HepG2 (cell line): ENCODE data around the gene SEMA4C. TPM values are rescaled to one million over a fixed set of nuclear protein-coding genes. Genes with fewer than 3 reads are reported as not detected.

Experiments
- CENPT ChIP-seq: sonication (generic); formaldehyde crosslinking; IDR thresholded peaks from 2 replicates; pipeline ENCODE4 v1.8.0; 2022; ENCODE audit warnings: low read depth, mild to moderate bottlenecking, moderate library complexity, missing genetic modification reagents
- HOXA3 ChIP-seq: sonication (generic); formaldehyde crosslinking; IDR thresholded peaks from 2 replicates; pipeline ENCODE4 v1.5.0; 2020; ENCODE audit warnings: missing genetic modification reagents
- JUNB ChIP-seq: sonication (generic); formaldehyde crosslinking; IDR thresholded peaks from 2 replicates; pipeline ENCODE4 v1.8.0; 2022; ENCODE audit warnings: missing genetic modification reagents, mild to moderate bottlenecking, borderline replicate concordance
- KAT2B ChIP-seq: fragments of 150-350 bp; IDR thresholded peaks from 2 replicates; pipeline ENCODE4 v1.6.1; 2014; ENCODE audit warnings: low read depth, low read length, borderline replicate concordance
- KDM6A ChIP-seq: IDR thresholded peaks from 2 replicates; pipeline ENCODE4 v1.6.1; 2016; ENCODE audit warnings: low read depth
- MIER3 ChIP-seq: IDR thresholded peaks from 2 replicates; pipeline ENCODE4 v1.6.1; 2016; ENCODE audit warnings: missing compliant biosample characterization, borderline replicate concordance
- PAF1 ChIP-seq: IDR thresholded peaks from 2 replicates; pipeline ENCODE4 v1.6.1; 2016; ENCODE audit warnings: missing genetic modification reagents, missing compliant biosample characterization
- PLRG1 ChIP-seq: fragments of 450-650 bp; conservative IDR thresholded peaks from 2 replicates; pipeline ENCODE4 v1.6.1; 2016
- POGK ChIP-seq: sonication (generic); formaldehyde crosslinking; conservative IDR thresholded peaks from 2 replicates; pipeline ENCODE4 v1.8.0; 2022; ENCODE audit warnings: mild to moderate bottlenecking, moderate library complexity, missing genetic modification reagents
- SIX1 ChIP-seq: sonication (generic); formaldehyde crosslinking; IDR thresholded peaks from 2 replicates; pipeline ENCODE4 v1.4.0; 2020; ENCODE audit warnings: missing genetic modification reagents, borderline replicate concordance
- SKI ChIP-seq: fragments of 450-650 bp; IDR thresholded peaks from one replicate; pipeline ENCODE4 v1.6.1; 2018; ENCODE audit warnings: mild to moderate bottlenecking; ENCODE audit not compliant: partially characterized antibody
- SMARCE1 ChIP-seq: fragments of 450-650 bp; IDR thresholded peaks from 2 replicates; pipeline ENCODE4 v1.6.1; 2017; ENCODE audit warnings: borderline replicate concordance
- SNAPC2 ChIP-seq: sonication (generic); formaldehyde crosslinking; IDR thresholded peaks from 2 replicates; pipeline ENCODE4 v1.8.1; 2022; ENCODE audit warnings: mild to moderate bottlenecking, missing genetic modification reagents
- TAF15 ChIP-seq: fragments of 200-400 bp; formaldehyde crosslinking; IDR thresholded peaks from one replicate; pipeline ENCODE4 v1.6.1; 2018; ENCODE audit warnings: mild to moderate bottlenecking, low read depth, low read length; ENCODE audit not compliant: poor library complexity, severe bottlenecking
- THYN1 ChIP-seq: sonication (generic); formaldehyde crosslinking; IDR thresholded peaks from 2 replicates; pipeline ENCODE4 v1.8.1; 2023; ENCODE audit warnings: low read depth, mild to moderate bottlenecking, moderate library complexity, missing genetic modification reagents, borderline replicate concordance
- TMF1 ChIP-seq: sonication (generic); formaldehyde crosslinking; IDR thresholded peaks from 2 replicates; pipeline ENCODE4 v1.8.1; 2022; ENCODE audit warnings: low read depth, missing genetic modification reagents
- TP53 ChIP-seq: sonication (generic); formaldehyde crosslinking; conservative IDR thresholded peaks from 2 replicates; pipeline ENCODE4 v1.4.0; 2020; ENCODE audit warnings: missing genetic modification reagents
- XBP1 ChIP-seq: sonication (generic); formaldehyde crosslinking; IDR thresholded peaks from 2 replicates; pipeline ENCODE4 v1.5.0; 2020; ENCODE audit warnings: missing genetic modification reagents
- ZFY ChIP-seq: sonication (generic); formaldehyde crosslinking; IDR thresholded peaks from 2 replicates; pipeline ENCODE4 v1.4.0; 2020; ENCODE audit warnings: missing genetic modification reagents
- ZNF180 ChIP-seq: sonication (generic); formaldehyde crosslinking; IDR thresholded peaks from 2 replicates; pipeline ENCODE4 v1.4.0; 2020; ENCODE audit warnings: low read depth, missing genetic modification reagents, borderline replicate concordance
- ZNF556 ChIP-seq: sonication (generic); formaldehyde crosslinking; IDR thresholded peaks from 2 replicates; pipeline ENCODE4 v1.4.0; 2020; ENCODE audit warnings: mild to moderate bottlenecking, missing genetic modification reagents, borderline replicate concordance
- ZNF776 ChIP-seq: sonication (generic); formaldehyde crosslinking; IDR thresholded peaks from 2 replicates; pipeline ENCODE4 v1.4.0; 2020; ENCODE audit warnings: mild to moderate bottlenecking, missing genetic modification reagents
- ZNF790 ChIP-seq: sonication (generic); formaldehyde crosslinking; IDR thresholded peaks from 2 replicates; pipeline ENCODE4 v1.8.0; 2022; ENCODE audit warnings: missing genetic modification reagents, mild to moderate bottlenecking, borderline replicate concordance
- polyA plus RNA-seq, 8 experiments: library from polyadenylated mRNA; depleted of rRNA in 3 of 8; stranded (reverse) in 7 of 8; unstranded in 1 of 8; fragments of >200 nt; fragmentation: Illumina TruSeq in 4 of 8; extraction: Trizol in 4 of 8; gene quantifications; 2 replicates each; pipeline versions ENCODE4 v1.2.1 to v1.2.3, GENCODE V29; 2011 to 2016; ENCODE audit warnings: low read depth in 4 of 8, missing spikeins in 1 of 8, mixed read lengths in 1 of 8; ENCODE audit not compliant: insufficient read depth in 1 of 8
- total RNA-seq, 5 experiments: library from RNA; depleted of rRNA; stranded (reverse); fragments of >200 nt; fragmentation: Illumina TruSeq; extraction: Trizol; gene quantifications; 2 replicates each; pipeline ENCODE4 v1.2.3, GENCODE V29; 2016; ENCODE audit warnings: low read depth in 1 of 5
- TF ChIP-seq, protein P1 (sequence below): sonication (generic); formaldehyde crosslinking; IDR thresholded peaks from 2 replicates; pipeline ENCODE4 v1.5.0; 2020; ENCODE audit warnings: mild to moderate bottlenecking, missing genetic modification reagents, borderline replicate concordance
- TF ChIP-seq, protein P2 (sequence below): sonication (generic); formaldehyde crosslinking; conservative IDR thresholded peaks from 2 replicates; pipeline ENCODE4 v1.4.0; 2020; ENCODE audit warnings: missing genetic modification reagents

Gene SEMA4C
- total and polyA plus RNA-seq, 2 of the 13 experiments (the other 11 are each of a cell fraction or from before 2014, with no cell fraction given), result 25.9 to 46.6 TPM

- no peak for TF ChIP-seq POGK (CRISPR knock-in tag)
- TF ChIP-seq SMARCE1, result no peak
- TF ChIP-seq SIX1 (CRISPR knock-in tag), result no peak; the same call in 1 of the 2 replicates
- TF ChIP-seq HOXA3 (CRISPR knock-in tag), result no peak
- no peak for TF ChIP-seq ZNF556
- TF ChIP-seq SNAPC2 (CRISPR knock-in tag), result no peak
- TF ChIP-seq TAF15, result no peak
- TF ChIP-seq TP53 (CRISPR knock-in tag), result peak; percentile 58; the same call in 1 of the 2 replicates
- TF ChIP-seq TMF1 (CRISPR knock-in tag), result no peak
- TF ChIP-seq SKI, result no peak
- peak; percentile 4; the same call in 1 of the 2 replicates for TF ChIP-seq THYN1
- TF ChIP-seq PLRG1, result no peak
- no peak for TF ChIP-seq KAT2B
- peak; percentile 90; the same call in 1 of the 2 replicates for TF ChIP-seq ZNF776 (CRISPR knock-in tag)
- no peak for TF ChIP-seq KDM6A (CRISPR knock-in tag)
- TF ChIP-seq ZNF790 (CRISPR knock-in tag), result no peak
- TF ChIP-seq, protein P1, sequence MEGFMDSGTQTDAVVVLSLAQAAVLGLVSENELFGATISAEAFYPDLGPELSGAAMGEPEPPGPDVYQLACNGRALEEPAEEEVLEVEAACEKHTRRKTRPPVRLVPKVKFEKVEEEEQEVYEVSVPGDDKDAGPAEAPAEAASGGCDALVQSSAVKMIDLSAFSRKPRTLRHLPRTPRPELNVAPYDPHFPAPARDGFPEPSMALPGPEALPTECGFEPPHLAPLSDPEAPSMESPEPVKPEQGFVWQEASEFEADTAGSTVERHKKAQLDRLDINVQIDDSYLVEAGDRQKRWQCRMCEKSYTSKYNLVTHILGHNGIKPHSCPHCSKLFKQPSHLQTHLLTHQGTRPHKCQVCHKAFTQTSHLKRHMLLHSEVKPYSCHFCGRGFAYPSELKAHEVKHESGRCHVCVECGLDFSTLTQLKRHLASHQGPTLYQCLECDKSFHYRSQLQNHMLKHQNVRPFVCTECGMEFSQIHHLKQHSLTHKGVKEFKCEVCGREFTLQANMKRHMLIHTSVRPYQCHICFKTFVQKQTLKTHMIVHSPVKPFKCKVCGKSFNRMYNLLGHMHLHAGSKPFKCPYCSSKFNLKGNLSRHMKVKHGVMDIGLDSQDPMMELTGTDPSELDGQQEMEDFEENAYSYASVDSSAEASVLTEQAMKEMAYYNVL (CRISPR knock-in tag), result peak; percentile 77
- no peak for TF ChIP-seq ZNF180 (CRISPR knock-in tag)
- no peak for TF ChIP-seq MIER3 (CRISPR knock-in tag)
- no peak for TF ChIP-seq XBP1 (CRISPR knock-in tag)
- no peak for TF ChIP-seq PAF1
- no peak for TF ChIP-seq ZFY
- no peak for TF ChIP-seq JUNB (CRISPR knock-in tag)
- TF ChIP-seq, protein P2, sequence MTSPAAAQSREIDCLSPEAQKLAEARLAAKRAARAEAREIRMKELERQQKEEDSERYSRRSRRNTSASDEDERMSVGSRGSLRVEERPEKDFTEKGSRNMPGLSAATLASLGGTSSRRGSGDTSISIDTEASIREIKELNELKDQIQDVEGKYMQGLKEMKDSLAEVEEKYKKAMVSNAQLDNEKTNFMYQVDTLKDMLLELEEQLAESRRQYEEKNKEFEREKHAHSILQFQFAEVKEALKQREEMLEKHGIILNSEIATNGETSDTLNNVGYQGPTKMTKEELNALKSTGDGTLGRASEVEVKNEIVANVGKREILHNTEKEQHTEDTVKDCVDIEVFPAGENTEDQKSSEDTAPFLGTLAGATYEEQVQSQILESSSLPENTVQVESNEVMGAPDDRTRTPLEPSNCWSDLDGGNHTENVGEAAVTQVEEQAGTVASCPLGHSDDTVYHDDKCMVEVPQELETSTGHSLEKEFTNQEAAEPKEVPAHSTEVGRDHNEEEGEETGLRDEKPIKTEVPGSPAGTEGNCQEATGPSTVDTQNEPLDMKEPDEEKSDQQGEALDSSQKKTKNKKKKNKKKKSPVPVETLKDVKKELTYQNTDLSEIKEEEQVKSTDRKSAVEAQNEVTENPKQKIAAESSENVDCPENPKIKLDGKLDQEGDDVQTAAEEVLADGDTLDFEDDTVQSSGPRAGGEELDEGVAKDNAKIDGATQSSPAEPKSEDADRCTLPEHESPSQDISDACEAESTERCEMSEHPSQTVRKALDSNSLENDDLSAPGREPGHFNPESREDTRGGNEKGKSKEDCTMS (CRISPR knock-in tag), result no peak
- no peak for TF ChIP-seq CENPT
Measured at GRCh38 chr2:96867756-96868554, 1.9 kb downstream of the SEMA4C start (continued).
